HL-60 (cell line): ENCODE data around the gene IFNA17.
"Not testable (repeated sequence)": the region's sequence is repeated elsewhere in the genome, so short reads cannot be mapped to it uniquely, and the experiment has no call there.

Source experiments
- DNase-seq, 2 experiments: peaks; one replicate each; pipeline ENCODE4 v3.0.0-alpha.2; 2010 to 2020; ENCODE audit warnings: low read depth in 1 of 2, low spot score in 1 of 2
- H3K27ac ChIP-seq: fragments of 250-450 bp; sonication (Bioruptor Pico); replicated peaks from 2 replicates; pipeline ENCODE4 v1.5.1; 2020; ENCODE audit warnings: mild to moderate bottlenecking, moderate library complexity
- H3K27me3 ChIP-seq: fragments of 250-450 bp; sonication (Bioruptor Pico); 2 replicates; pipeline ENCODE4 v1.5.1; 2021; ENCODE audit warnings: mild to moderate bottlenecking, moderate library complexity; ENCODE audit not compliant: insufficient read depth, poor library complexity, severe bottlenecking
- H3K4me3 ChIP-seq: replicated peaks from 2 replicates; pipeline ENCODE4 v1.5.1; 2011; ENCODE audit warnings: mild to moderate bottlenecking, control low read depth, low read length; ENCODE audit not compliant: insufficient read depth
- GABPA ChIP-seq: IDR thresholded peaks from 2 replicates; pipeline ENCODE4 v1.6.1; 2012; ENCODE audit warnings: low read depth
- POLR2AphosphoS5 ChIP-seq: IDR thresholded peaks from 2 replicates; pipeline ENCODE4 v1.6.1; 2012; ENCODE audit warnings: low read depth
- SPI1 ChIP-seq: IDR thresholded peaks from 2 replicates; pipeline ENCODE4 v1.6.1; 2012; ENCODE audit warnings: low read depth, mild to moderate bottlenecking, borderline replicate concordance
- TF ChIP-seq, protein P1 (sequence below): IDR thresholded peaks from 2 replicates; pipeline ENCODE4 v1.6.1; 2012; ENCODE audit warnings: low read depth; ENCODE audit not compliant: insufficient replicate concordance
- TF ChIP-seq, protein P2 (sequence below): IDR thresholded peaks from one replicate; pipeline ENCODE4 v1.5.1; 2011; ENCODE audit warnings: low read length, control low read depth, inconsistent platforms; ENCODE audit not compliant: insufficient read depth

Gene IFNA17

DNA sequence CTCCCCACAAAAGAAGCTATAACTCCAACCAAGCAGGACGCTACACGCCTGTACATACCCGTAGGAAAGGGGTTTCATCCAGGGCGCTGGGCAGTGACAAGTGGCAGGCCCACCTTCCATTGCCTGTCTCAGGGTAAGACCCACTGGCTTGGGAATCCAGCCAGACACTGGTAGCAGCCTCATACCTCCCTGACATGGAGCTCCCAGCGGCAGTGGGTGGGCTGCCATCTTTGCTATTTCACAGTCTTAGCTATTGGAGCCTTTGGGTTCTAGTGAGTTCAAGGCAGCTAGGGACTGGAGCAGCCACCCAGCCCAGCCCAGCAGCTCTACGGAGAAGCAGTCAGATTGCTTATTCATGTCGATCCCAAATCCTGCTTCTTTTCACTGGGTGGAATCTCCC, 17.7 kb downstream of the IFNA17 start:
- H3K4me3 ChIP-seq: no peak overlapping the region
- no peaks in the 10 kb centered on the region for H3K27me3 ChIP-seq
- no peak overlapping the region for H3K27ac ChIP-seq
- DNase-seq: no peak
- TF ChIP-seq SPI1 (no peak), POLR2AphosphoS5 (no peak), GABPA (no peak)
- TF ChIP-seq, protein P1, sequence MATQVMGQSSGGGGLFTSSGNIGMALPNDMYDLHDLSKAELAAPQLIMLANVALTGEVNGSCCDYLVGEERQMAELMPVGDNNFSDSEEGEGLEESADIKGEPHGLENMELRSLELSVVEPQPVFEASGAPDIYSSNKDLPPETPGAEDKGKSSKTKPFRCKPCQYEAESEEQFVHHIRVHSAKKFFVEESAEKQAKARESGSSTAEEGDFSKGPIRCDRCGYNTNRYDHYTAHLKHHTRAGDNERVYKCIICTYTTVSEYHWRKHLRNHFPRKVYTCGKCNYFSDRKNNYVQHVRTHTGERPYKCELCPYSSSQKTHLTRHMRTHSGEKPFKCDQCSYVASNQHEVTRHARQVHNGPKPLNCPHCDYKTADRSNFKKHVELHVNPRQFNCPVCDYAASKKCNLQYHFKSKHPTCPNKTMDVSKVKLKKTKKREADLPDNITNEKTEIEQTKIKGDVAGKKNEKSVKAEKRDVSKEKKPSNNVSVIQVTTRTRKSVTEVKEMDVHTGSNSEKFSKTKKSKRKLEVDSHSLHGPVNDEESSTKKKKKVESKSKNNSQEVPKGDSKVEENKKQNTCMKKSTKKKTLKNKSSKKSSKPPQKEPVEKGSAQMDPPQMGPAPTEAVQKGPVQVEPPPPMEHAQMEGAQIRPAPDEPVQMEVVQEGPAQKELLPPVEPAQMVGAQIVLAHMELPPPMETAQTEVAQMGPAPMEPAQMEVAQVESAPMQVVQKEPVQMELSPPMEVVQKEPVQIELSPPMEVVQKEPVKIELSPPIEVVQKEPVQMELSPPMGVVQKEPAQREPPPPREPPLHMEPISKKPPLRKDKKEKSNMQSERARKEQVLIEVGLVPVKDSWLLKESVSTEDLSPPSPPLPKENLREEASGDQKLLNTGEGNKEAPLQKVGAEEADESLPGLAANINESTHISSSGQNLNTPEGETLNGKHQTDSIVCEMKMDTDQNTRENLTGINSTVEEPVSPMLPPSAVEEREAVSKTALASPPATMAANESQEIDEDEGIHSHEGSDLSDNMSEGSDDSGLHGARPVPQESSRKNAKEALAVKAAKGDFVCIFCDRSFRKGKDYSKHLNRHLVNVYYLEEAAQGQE: no peak
- TF ChIP-seq, protein P2, sequence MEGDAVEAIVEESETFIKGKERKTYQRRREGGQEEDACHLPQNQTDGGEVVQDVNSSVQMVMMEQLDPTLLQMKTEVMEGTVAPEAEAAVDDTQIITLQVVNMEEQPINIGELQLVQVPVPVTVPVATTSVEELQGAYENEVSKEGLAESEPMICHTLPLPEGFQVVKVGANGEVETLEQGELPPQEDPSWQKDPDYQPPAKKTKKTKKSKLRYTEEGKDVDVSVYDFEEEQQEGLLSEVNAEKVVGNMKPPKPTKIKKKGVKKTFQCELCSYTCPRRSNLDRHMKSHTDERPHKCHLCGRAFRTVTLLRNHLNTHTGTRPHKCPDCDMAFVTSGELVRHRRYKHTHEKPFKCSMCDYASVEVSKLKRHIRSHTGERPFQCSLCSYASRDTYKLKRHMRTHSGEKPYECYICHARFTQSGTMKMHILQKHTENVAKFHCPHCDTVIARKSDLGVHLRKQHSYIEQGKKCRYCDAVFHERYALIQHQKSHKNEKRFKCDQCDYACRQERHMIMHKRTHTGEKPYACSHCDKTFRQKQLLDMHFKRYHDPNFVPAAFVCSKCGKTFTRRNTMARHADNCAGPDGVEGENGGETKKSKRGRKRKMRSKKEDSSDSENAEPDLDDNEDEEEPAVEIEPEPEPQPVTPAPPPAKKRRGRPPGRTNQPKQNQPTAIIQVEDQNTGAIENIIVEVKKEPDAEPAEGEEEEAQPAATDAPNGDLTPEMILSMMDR: no peak

DNA sequence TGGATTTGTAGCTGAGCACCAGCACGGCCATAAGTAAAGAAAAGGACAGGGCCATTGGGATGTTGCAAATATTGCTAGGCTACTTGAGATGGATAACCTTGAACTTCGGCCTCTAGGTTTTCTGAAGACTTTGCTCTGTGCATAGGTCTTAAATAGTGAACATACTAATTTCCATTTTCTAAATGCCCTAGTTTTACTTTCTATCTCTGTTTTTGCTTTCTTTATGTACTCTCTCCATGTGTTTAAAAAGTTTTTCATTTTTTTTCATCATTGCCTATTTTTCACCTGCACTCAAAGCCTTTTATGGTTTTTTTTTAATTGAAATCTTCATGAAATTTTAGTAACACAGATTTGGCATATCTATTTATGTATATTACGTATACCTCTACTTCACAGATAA, 21.0 kb downstream of the IFNA17 start, which contains the start of gene IFNA10:
Gene IFNA10 (minus strand): TSS at position 101 of the 400 bp plus-strand sequence. CDS start 46 bp downstream, at position 55.
- H3K4me3 ChIP-seq, H3K27ac ChIP-seq, H3K27me3 ChIP-seq, DNase-seq: not testable (repeated sequence)

DNA sequence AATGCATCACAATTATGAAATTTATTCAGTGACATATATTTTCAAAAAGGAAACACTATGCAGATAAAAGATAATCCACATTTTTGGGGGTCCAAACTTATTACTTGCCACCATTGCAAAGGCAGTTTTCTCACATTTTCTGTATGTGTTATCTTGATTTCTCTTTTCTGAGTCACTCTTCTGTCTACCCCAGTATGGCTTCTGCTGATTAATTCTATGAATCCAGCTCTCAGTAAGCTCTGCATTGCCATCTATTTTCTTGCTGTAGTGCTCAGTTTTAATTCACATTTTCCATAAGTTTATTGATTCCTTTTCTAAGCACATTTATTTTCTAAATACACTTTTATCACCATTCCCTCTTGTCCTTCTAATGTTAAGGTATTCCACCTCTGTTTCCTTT, 22.8 kb downstream of the IFNA17 start:
- no peak for DNase-seq
- Histone ChIP-seq H3K4me3 (no peak overlapping the region), H3K27ac (no peak overlapping the region), H3K27me3 (no peaks in the 10 kb centered on the region)
- no peak for TF ChIP-seq POLR2AphosphoS5
- no peak for TF ChIP-seq SPI1
- TF ChIP-seq, protein P1: no peak
- TF ChIP-seq, protein P2: no peak
- no peak for TF ChIP-seq GABPA

DNA sequence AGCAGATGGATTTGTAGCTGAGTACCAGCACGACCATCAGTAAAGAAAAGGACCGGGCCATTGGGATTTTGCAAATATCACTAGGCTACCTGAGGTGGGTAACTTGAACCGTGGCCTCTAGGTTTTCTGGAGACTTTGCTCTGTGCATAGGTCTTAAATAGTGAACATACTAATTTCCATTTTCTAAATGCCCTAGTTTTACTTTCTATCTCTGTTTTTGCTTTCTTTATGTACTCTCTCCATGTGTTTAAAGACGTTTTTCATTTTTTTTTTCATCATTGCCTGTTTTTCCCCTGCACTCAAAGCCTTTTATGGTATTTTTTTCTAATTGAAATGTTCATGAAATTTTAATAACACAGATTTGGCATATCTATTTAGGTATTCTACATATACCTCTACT, 25.9 kb downstream of the IFNA17 start, which contains the start of gene IFNA7:
Gene IFNA7 (minus strand): TSS at position 101 of the 400 bp plus-strand sequence. CDS start 40 bp downstream, at position 61.
- not testable (repeated sequence) for H3K27ac ChIP-seq, H3K4me3 ChIP-seq, H3K27me3 ChIP-seq

DNA sequence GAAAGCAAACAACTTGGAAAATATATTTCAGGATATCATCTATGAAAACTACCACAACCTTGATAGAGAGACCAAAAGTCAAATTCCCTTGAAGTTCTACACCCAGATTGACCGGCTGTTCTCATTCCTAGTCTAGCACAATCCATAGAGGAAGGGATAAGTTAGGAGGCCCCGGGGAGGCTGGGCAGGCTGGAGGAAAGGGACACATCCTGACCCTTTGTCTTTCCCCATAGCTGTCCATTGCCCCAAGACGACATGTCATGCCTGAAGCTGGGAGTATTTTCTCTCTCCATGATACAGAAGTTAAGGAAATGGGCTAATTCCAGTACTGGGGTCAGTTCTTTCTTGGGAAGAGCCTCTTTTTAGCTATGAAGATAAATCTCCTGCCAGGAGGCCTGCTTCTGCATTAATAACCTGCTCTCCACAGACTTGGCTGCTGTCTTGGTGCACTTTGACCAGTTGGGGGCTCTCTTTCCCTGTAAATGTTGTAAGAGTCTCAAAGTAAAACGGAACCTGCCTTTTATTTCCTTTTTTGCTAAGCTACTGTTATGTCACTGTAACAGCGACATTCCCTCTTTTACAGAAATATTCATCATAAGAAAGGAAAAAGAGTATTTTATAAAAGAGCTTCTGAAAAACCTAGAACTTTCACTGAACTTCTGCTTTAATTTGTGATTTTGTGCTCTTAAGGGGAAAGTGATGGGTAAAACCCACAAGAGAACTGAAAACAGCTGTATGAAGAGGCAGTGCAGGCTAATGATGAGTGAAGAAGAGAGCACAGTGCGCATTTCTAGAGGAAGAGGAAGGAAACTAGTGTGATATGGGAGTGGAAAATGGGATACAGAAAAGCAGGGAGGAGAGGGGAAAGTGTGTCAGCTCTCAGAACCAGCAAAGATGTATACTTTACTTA, 32.9 kb downstream of the IFNA17 start:
- TF ChIP-seq, protein P2: peak; percentile 6
- not testable (repeated sequence) for H3K27me3 ChIP-seq, H3K27ac ChIP-seq, H3K4me3 ChIP-seq
- peak in 1 of 2 experiments; percentile 68 for DNase-seq

More for the DNA sequence above, 25.9 kb downstream of the IFNA17 start, which contains the start of gene IFNA7:
- DNase-seq: not testable (repeated sequence)

DNA sequence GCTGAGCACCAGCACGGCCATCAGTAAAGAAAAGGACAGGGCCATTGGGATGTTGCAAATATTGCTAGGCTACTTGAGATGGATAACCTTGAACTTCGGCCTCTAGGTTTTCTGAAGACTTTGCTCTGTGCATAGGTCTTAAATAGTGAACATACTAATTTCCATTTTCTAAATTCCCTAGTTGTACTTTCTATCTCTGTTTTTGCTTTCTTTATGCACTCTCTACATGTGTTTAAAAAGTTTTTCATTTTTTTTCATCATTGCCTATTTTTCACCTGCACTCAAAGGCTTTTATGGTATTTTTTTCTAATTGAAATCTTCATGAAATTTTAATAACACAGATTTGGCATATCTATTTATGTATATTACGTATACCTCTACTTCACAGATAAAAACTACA, 40.5 kb downstream of the IFNA17 start, which contains the start of gene IFNA4:
Gene IFNA4 (minus strand): TSS at position 101 of the 400 bp plus-strand sequence. CDS start 56 bp downstream, at position 45.
- H3K27ac ChIP-seq, H3K4me3 ChIP-seq, H3K27me3 ChIP-seq, DNase-seq: not testable (repeated sequence)
